Measurements from ENCODE around the gene CEBPG. TPM values are rescaled to one million over a fixed set of nuclear protein-coding genes. Genes with fewer than 3 reads are reported as not detected.

CEBPG gene
- total RNA-seq, 3 donors from 2014 or later: 23.3 to 32.0 (median 23.4) TPM

DNA sequence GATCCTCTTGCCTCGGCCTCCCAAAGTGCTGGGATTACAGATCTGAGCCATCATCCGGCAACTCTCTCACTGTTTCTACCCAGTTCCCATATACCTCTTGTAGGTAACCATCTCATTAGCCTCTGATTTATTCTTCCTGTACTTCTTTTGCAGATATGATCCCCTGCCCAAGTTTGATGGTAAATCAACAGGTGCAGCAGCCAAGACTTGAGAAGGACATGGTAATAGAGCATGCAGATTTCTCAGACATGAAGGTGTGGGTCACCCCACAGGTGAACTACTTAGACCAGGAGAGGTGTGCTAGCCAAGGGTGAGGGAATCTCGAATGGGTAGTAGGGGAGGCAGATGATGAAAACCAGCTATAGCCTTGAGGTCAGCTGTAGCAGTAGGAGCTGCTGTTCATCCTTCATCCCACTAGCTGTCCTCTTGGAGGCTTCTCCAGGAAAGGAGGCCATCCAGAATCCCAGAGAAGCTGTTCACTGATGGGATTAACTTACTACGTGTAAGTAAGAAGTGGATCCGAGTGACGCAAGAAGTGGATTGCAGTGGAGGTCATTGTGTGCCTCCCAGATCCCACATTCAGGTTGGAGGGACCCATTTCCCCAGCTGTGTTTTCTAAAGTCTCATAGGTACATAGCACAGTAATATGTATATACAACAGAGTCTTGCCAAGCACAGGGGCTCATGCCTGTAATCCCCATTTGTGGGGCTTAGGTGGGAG is 10.8 kb upstream of the CEBPG start:
- no peaks in the 10 kb centered on the region for H3K36me3 ChIP-seq
- TF ChIP-seq POLR2AphosphoS5 (IDR thresholded peaks at IDR 0.05): no peak
- TF ChIP-seq, protein P1, sequence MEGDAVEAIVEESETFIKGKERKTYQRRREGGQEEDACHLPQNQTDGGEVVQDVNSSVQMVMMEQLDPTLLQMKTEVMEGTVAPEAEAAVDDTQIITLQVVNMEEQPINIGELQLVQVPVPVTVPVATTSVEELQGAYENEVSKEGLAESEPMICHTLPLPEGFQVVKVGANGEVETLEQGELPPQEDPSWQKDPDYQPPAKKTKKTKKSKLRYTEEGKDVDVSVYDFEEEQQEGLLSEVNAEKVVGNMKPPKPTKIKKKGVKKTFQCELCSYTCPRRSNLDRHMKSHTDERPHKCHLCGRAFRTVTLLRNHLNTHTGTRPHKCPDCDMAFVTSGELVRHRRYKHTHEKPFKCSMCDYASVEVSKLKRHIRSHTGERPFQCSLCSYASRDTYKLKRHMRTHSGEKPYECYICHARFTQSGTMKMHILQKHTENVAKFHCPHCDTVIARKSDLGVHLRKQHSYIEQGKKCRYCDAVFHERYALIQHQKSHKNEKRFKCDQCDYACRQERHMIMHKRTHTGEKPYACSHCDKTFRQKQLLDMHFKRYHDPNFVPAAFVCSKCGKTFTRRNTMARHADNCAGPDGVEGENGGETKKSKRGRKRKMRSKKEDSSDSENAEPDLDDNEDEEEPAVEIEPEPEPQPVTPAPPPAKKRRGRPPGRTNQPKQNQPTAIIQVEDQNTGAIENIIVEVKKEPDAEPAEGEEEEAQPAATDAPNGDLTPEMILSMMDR (IDR thresholded peaks at IDR 0.05): no peak
- no peak for TF ChIP-seq POLR2A (IDR thresholded peaks at IDR 0.05)
- intact Hi-C loops (cut with DNase I; ENCODE audit: low total_unique reads): no loop called here

DNA sequence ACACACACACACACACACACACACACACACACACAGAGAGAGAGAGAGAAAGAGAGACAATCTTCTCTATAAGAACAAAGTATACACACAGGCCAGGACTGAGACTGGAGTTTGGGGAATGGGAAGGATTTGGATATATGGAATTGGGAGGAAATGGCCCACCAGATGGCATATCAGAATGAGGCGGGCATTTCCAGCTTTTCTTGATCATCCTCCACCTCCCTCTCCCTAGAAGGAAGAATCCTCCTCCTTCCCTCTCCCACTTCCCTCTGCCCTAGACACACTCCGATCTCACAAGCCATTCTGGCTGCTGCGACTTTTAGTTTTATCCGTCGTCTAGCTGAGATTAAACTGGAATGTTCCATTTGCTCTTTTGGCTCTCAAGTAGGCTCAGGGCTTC is 10.0 kb upstream of the CEBPG start:
- Histone ChIP-seq H3K36me3 (no peaks in the 10 kb centered on the region), H3K4me3 (no peak overlapping the region), H3K27ac (no peak overlapping the region), H3K4me1 (no peaks in the 10 kb centered on the region), H3K9me3 (no peaks in the 10 kb centered on the region), H3K27me3 (no peaks in the 10 kb centered on the region)
- TF ChIP-seq, protein P1 (IDR thresholded peaks at IDR 0.05): no peak
- TF ChIP-seq POLR2AphosphoS5 (IDR thresholded peaks at IDR 0.05): no peak
- no peak for TF ChIP-seq POLR2A (IDR thresholded peaks at IDR 0.05)
- no peak for DNase-seq (ENCODE audit: low spot score in 2 of 2)
- intact Hi-C loops (cut with DNase I; ENCODE audit: low total_unique reads): no loop called here

More for the DNA sequence above, 10.8 kb upstream of the CEBPG start:
- H3K27me3 ChIP-seq: no peaks in the 10 kb centered on the region
- no peaks in the 10 kb centered on the region for H3K9me3 ChIP-seq
- H3K4me3 ChIP-seq: no peak overlapping the region
- no peak for DNase-seq (ENCODE audit: low spot score in 2 of 2)
- no peak overlapping the region for H3K27ac ChIP-seq
- no peaks in the 10 kb centered on the region for H3K4me1 ChIP-seq

DNA sequence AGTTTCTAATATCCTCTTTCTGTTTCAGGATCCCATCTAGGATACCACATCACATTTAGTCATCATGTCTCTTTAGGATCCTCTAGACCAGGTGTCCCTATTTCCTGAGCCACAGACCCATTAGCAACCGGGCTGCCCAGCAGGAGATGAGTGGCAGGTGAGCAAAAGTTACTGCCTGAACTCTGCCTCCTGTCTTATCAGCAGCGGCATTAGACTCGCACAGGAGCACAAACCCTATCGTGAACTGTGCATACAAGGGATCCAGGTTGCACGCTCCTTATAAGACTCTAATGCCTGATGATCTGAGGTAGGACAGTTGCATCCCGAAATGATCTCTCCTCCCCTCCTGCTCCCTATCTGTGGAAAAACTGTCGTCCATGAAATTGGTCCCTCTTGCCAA is 7.8 kb upstream of the CEBPG start:
- H3K27ac ChIP-seq: no peak overlapping the region
- intact Hi-C loops (cut with DNase I; ENCODE audit: low total_unique reads): no loop called here

DNA sequence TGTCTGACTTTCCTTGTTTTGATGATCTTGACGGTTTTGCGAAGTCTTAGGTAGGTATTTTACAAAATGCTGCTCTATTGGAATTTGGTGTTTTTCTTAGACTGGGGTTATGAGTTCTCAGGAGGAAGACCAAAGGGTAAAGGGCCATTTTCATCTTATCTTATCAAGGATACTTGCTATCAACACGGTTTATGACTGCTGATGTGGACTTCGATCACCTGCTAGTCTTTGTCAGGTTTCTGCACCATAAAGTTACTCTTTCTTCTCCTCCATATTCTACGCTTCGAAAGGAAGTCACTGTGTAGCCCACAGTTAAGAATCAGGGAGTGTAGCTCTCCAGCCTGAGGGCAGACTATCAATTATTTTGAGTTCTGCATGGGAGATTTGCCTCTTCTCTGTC is 7.4 kb upstream of the CEBPG start:
- no peak for DNase-seq (ENCODE audit: low spot score in 2 of 2)
- intact Hi-C loops (cut with DNase I; ENCODE audit: low total_unique reads): no loop called here
- TF ChIP-seq POLR2AphosphoS5 (IDR thresholded peaks at IDR 0.05): no peak
- TF ChIP-seq, protein P1 (IDR thresholded peaks at IDR 0.05): no peak
- no peak for TF ChIP-seq POLR2A (IDR thresholded peaks at IDR 0.05)
- no peaks in the 10 kb centered on the region for H3K9me3 ChIP-seq
- H3K27ac ChIP-seq: no peak overlapping the region
- no peaks in the 10 kb centered on the region for H3K27me3 ChIP-seq
- no peaks in the 10 kb centered on the region for H3K4me1 ChIP-seq
- no peak overlapping the region for H3K4me3 ChIP-seq
- H3K36me3 ChIP-seq: no peaks in the 10 kb centered on the region

More for the DNA sequence above, 7.8 kb upstream of the CEBPG start:
- no peak for DNase-seq (ENCODE audit: low spot score in 2 of 2)
- H3K27me3 ChIP-seq: no peaks in the 10 kb centered on the region
- H3K4me3 ChIP-seq: no peak overlapping the region
- H3K9me3 ChIP-seq: no peaks in the 10 kb centered on the region
- TF ChIP-seq POLR2AphosphoS5 (IDR thresholded peaks at IDR 0.05) (no peak), POLR2A (IDR thresholded peaks at IDR 0.05) (no peak)
- TF ChIP-seq, protein P1 (IDR thresholded peaks at IDR 0.05): no peak
- no peaks in the 10 kb centered on the region for H3K36me3 ChIP-seq
- no peaks in the 10 kb centered on the region for H3K4me1 ChIP-seq

DNA sequence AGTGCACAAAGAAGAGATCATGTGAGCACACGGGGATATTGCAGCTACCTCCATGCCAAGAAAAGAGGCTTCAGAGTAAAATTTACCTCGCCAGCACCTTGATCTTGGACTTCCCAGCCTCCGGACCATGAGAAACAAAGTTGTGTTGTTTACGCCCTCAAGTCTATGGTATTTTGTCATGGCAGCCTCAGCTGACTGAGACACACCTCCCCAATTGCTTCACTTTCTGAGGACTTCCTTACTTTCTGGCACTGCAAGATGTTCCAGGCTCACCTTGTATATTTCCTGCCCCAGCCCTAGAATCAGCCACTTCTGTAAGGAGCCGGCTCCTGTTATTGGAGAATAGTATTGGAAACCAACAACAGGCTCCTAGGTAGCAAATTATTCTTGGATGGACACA is 6.6 kb upstream of the CEBPG start:
- Histone ChIP-seq H3K9me3 (no peaks in the 10 kb centered on the region), H3K4me1 (no peaks in the 10 kb centered on the region), H3K27me3 (no peaks in the 10 kb centered on the region), H3K4me3 (no peak overlapping the region), H3K27ac (no peak overlapping the region), H3K36me3 (no peaks in the 10 kb centered on the region)
- TF ChIP-seq POLR2AphosphoS5 (IDR thresholded peaks at IDR 0.05): no peak
- TF ChIP-seq, protein P1 (IDR thresholded peaks at IDR 0.05): no peak
- no peak for TF ChIP-seq POLR2A (IDR thresholded peaks at IDR 0.05)
- intact Hi-C loops (cut with DNase I; ENCODE audit: low total_unique reads): no loop called here
- DNase-seq (ENCODE audit: low spot score in 2 of 2): no peak
